Loucy (cell line): ENCODE results near the gene SPDEF.

Experiments used
- EZH2phosphoT487 ChIP-seq: fragments of 200-600 bp; IDR thresholded peaks from 2 replicates; pipeline ENCODE4 v1.6.1; 2018; ENCODE audit warnings: antibody characterized with exemption, mild to moderate bottlenecking, moderate library complexity, borderline replicate concordance
- TF ChIP-seq, protein P1 (sequence below): fragments of 200-600 bp; sonication (generic); conservative IDR thresholded peaks from 2 replicates; pipeline ENCODE4 v1.5.1; 2014; ENCODE audit warnings: mild to moderate bottlenecking, antibody characterized with exemption, low read length

- TF ChIP-seq, protein P1, sequence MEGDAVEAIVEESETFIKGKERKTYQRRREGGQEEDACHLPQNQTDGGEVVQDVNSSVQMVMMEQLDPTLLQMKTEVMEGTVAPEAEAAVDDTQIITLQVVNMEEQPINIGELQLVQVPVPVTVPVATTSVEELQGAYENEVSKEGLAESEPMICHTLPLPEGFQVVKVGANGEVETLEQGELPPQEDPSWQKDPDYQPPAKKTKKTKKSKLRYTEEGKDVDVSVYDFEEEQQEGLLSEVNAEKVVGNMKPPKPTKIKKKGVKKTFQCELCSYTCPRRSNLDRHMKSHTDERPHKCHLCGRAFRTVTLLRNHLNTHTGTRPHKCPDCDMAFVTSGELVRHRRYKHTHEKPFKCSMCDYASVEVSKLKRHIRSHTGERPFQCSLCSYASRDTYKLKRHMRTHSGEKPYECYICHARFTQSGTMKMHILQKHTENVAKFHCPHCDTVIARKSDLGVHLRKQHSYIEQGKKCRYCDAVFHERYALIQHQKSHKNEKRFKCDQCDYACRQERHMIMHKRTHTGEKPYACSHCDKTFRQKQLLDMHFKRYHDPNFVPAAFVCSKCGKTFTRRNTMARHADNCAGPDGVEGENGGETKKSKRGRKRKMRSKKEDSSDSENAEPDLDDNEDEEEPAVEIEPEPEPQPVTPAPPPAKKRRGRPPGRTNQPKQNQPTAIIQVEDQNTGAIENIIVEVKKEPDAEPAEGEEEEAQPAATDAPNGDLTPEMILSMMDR = no peak
- no peak for TF ChIP-seq EZH2phosphoT487
Observed at GRCh38 chr6:34512738-34513115, 43.4 kb downstream of the SPDEF start.
